Activated CD4-positive, alpha-beta memory T cell treated with anti-CD3 and anti-CD28 coated beads for 36 hours (primary cell): Measurements from ENCODE around the gene TAF3. TPM values are rescaled to one million over a fixed set of nuclear protein-coding genes. Genes with fewer than 3 reads are reported as not detected.
"Not testable (repeated sequence)": the region's sequence is repeated elsewhere in the genome, so short reads cannot be mapped to it uniquely, and the experiment has no call there.

Experiments
- CTCF ChIA-PET: fragments of 350-600 bp; sonication (Branson Sonifier 250); formaldehyde crosslinking; loops from one replicate; lab custom pipeline; 2021; ENCODE audit warnings: antibody characterized with exemption, inconsistent platforms; lab: Charles Lee
- POLR2A ChIA-PET: fragments of 350-600 bp; sonication (Branson Sonifier 250); formaldehyde crosslinking; loops from one replicate; lab custom pipeline; 2021; ENCODE audit warnings: antibody characterized with exemption; lab: Charles Lee
- DNase-seq: peaks from one replicate; pipeline ENCODE4 v3.0.0-alpha.2; 2020
- H3K27ac Mint-ChIP-seq: one replicate; pipeline ENCODE4 v1.8.0; 2021; ENCODE audit warnings: mixed read lengths
- H3K27me3 Mint-ChIP-seq: one replicate; pipeline ENCODE4 v1.8.0; 2021; ENCODE audit warnings: mixed read lengths
- H3K36me3 Mint-ChIP-seq: one replicate; pipeline ENCODE4 v1.8.0; 2021; ENCODE audit warnings: mixed read lengths
- H3K4me1 Mint-ChIP-seq: one replicate; pipeline ENCODE4 v1.8.0; 2021; ENCODE audit warnings: low read depth, mixed read lengths
- H3K4me3 Mint-ChIP-seq: one replicate; pipeline ENCODE4 v1.8.0; 2021; ENCODE audit warnings: mild to moderate bottlenecking, mixed read lengths
- H3K9me3 Mint-ChIP-seq: one replicate; pipeline ENCODE4 v1.8.0; 2021; ENCODE audit warnings: mixed read lengths
- intact Hi-C: fragments of 100-400 bp; cut with micrococcal nuclease; formaldehyde crosslinking; loops from one replicate; pipeline ENCODE4 v1.15.1; 2023
- total RNA-seq, 2 experiments: library from RNA; stranded (reverse); gene quantifications; one replicate each; pipeline ENCODE4 v1.2.3, GENCODE V29; 2021

The TAF3 gene
- total RNA-seq, 2 experiments from 2014 or later, result 12.2 to 12.3 TPM

GRCh38 chr10:7789390-7789789 lies 28.9 kb upstream of the TAF3 start:
- Mint-ChIP-seq H3K9me3 (no peaks in the 10 kb centered on the region), H3K27ac (no peak overlapping the region), H3K4me1 (peaks cover 54% of the 10 kb centered on the region), H3K4me3 (no peak overlapping the region), H3K36me3 (peaks cover 24% of the 10 kb centered on the region), H3K27me3 (no peaks in the 10 kb centered on the region)
- DNase-seq, result no peak
- ChIA-PET POLR2A (interaction anchor here (1.3 kb wide), 1 partner anchor 29 kb away, joined by 5 read pairs; the partner anchor contains the start of gene TAF3), CTCF (interaction anchor here (1.1 kb wide), 1 partner anchor 264 kb away, joined by 3 read pairs; no protein-coding TSS in a partner anchor)
- intact Hi-C loops, result no loop called here

- intact Hi-C loops, result no loop called here
- Mint-ChIP-seq H3K9me3 (no peaks in the 10 kb centered on the region), H3K27me3 (no peaks in the 10 kb centered on the region), H3K4me1 (peaks cover 72% of the 10 kb centered on the region), H3K36me3 (peaks cover 35% of the 10 kb centered on the region), H3K4me3 (no peak overlapping the region), H3K27ac (peak overlapping the region; percentile 5)
- no peak for DNase-seq
- CTCF ChIA-PET, result interaction anchor here (0.9 kb wide), 1 partner anchor 14 kb away, joined by 3 read pairs; no protein-coding TSS in a partner anchor
- POLR2A ChIA-PET, result no interaction called here
These were observed 25.8 kb upstream of the TAF3 start for GRCh38 chr10:7792541-7792940.

- no peak overlapping the region for H3K4me3 Mint-ChIP-seq
- POLR2A ChIA-PET, result no interaction called here
- CTCF ChIA-PET, result no interaction called here
- H3K4me1 Mint-ChIP-seq, result peaks cover 66% of the 10 kb centered on the region
- DNase-seq, result no peak
- peak overlapping the region; percentile 13 for H3K27ac Mint-ChIP-seq
- intact Hi-C loops, result no loop called here
- no peaks in the 10 kb centered on the region for H3K27me3 Mint-ChIP-seq
- H3K9me3 Mint-ChIP-seq, result no peaks in the 10 kb centered on the region
- H3K36me3 Mint-ChIP-seq, result peaks cover 34% of the 10 kb centered on the region
These were observed 23.9 kb upstream of the TAF3 start for GRCh38 chr10:7794251-7795026.

- H3K9me3 Mint-ChIP-seq, result no peaks in the 10 kb centered on the region
- intact Hi-C loops, result no loop called here
- DNase-seq, result no peak
- H3K36me3 Mint-ChIP-seq, result peaks cover 40% of the 10 kb centered on the region
- H3K27me3 Mint-ChIP-seq, result no peaks in the 10 kb centered on the region
- POLR2A ChIA-PET, result no interaction called here
- no peak overlapping the region for H3K4me3 Mint-ChIP-seq
- no peak overlapping the region for H3K27ac Mint-ChIP-seq
- CTCF ChIA-PET, result no interaction called here
- peaks cover 59% of the 10 kb centered on the region for H3K4me1 Mint-ChIP-seq
These were observed 22.7 kb upstream of the TAF3 start for GRCh38 chr10:7795605-7796004.

GRCh38 chr10:7797582-7797981 lies 20.7 kb upstream of the TAF3 start:
- Mint-ChIP-seq H3K36me3 (peaks cover 37% of the 10 kb centered on the region), H3K27ac (peak overlapping the region; percentile 28), H3K4me1 (peaks cover 40% of the 10 kb centered on the region), H3K9me3 (no peaks in the 10 kb centered on the region), H3K27me3 (no peaks in the 10 kb centered on the region), H3K4me3 (no peak overlapping the region)
- POLR2A ChIA-PET, result interaction anchor here (0.6 kb wide), 1 partner anchor 13 kb away, joined by 3 read pairs; no protein-coding TSS in a partner anchor
- DNase-seq, result peak; percentile 18
- intact Hi-C loops, result no loop called here
- CTCF ChIA-PET, result interaction anchor here (1.5 kb wide), 1 partner anchor 10 kb away, joined by 3 read pairs; the partner anchor contains the start of genes ATP5F1C and KIN

GRCh38 chr10:7802606-7803005 lies 15.7 kb upstream of the TAF3 start:
- Mint-ChIP-seq H3K27ac (no peak overlapping the region), H3K4me1 (no peaks in the 10 kb centered on the region), H3K36me3 (peaks cover 42% of the 10 kb centered on the region), H3K9me3 (no peaks in the 10 kb centered on the region), H3K27me3 (no peaks in the 10 kb centered on the region), H3K4me3 (no peak overlapping the region)
- intact Hi-C loops, result no loop called here
- ChIA-PET POLR2A (no interaction called here), CTCF (no interaction called here)
- no peak for DNase-seq

- no peak overlapping the region for H3K4me3 Mint-ChIP-seq
- POLR2A ChIA-PET, result no interaction called here
These were observed 14.1 kb upstream of the TAF3 start for GRCh38 chr10:7804216-7804615.

GRCh38 chr10:7804741-7805140 lies 13.6 kb upstream of the TAF3 start:
- Mint-ChIP-seq H3K4me3 (no peak overlapping the region), H3K27me3 (no peaks in the 10 kb centered on the region), H3K36me3 (peaks cover 37% of the 10 kb centered on the region), H3K4me1 (no peaks in the 10 kb centered on the region), H3K27ac (no peak overlapping the region), H3K9me3 (no peaks in the 10 kb centered on the region)
- ChIA-PET CTCF (no interaction called here), POLR2A (no interaction called here)
- DNase-seq, result no peak
- intact Hi-C loops, result no loop called here

More at GRCh38 chr10:7804216-7804615, 14.1 kb upstream of the TAF3 start:
- Mint-ChIP-seq H3K9me3 (no peaks in the 10 kb centered on the region), H3K27ac (no peak overlapping the region), H3K36me3 (peaks cover 42% of the 10 kb centered on the region), H3K4me1 (no peaks in the 10 kb centered on the region), H3K27me3 (no peaks in the 10 kb centered on the region)
- intact Hi-C loops, result no loop called here
- DNase-seq, result no peak
- CTCF ChIA-PET, result no interaction called here

GRCh38 chr10:7808686-7809267 lies 9.5 kb upstream of the TAF3 start:
- Mint-ChIP-seq H3K36me3 (peaks cover 14% of the 10 kb centered on the region), H3K9me3 (no peaks in the 10 kb centered on the region), H3K27ac (no peak overlapping the region), H3K4me1 (no peaks in the 10 kb centered on the region), H3K27me3 (no peaks in the 10 kb centered on the region), H3K4me3 (no peak overlapping the region)
- CTCF ChIA-PET, result interaction anchor here (1.0 to 2.2 kb wide), 2 partner anchors 9 to 122 kb away, joined by 4 to 8 read pairs; partner anchors contain the start of gene TAF3
- POLR2A ChIA-PET, result interaction anchor here (1.2 kb wide), 1 partner anchor 9 kb away, joined by 3 read pairs; no protein-coding TSS in a partner anchor
- intact Hi-C loops, result no loop called here
- DNase-seq, result no peak

- intact Hi-C loops, result no loop called here
- Mint-ChIP-seq H3K4me1 (no peaks in the 10 kb centered on the region), H3K9me3 (no peaks in the 10 kb centered on the region), H3K36me3 (peaks cover 7% of the 10 kb centered on the region), H3K27ac (no peak overlapping the region), H3K27me3 (no peaks in the 10 kb centered on the region), H3K4me3 (no peak overlapping the region)
- ChIA-PET CTCF (no interaction called here), POLR2A (no interaction called here)
- no peak for DNase-seq
These were observed 7.9 kb upstream of the TAF3 start for GRCh38 chr10:7810443-7810842.

GRCh38 chr10:7811000-7811399 lies 7.3 kb upstream of the TAF3 start:
- Mint-ChIP-seq H3K9me3 (no peaks in the 10 kb centered on the region), H3K4me1 (no peaks in the 10 kb centered on the region), H3K27ac (no peak overlapping the region), H3K36me3 (peaks cover 7% of the 10 kb centered on the region), H3K4me3 (no peak overlapping the region), H3K27me3 (peaks cover 2% of the 10 kb centered on the region)
- intact Hi-C loops, result no loop called here
- DNase-seq, result no peak
- POLR2A ChIA-PET, result no interaction called here
- CTCF ChIA-PET, result no interaction called here

- H3K4me3 Mint-ChIP-seq, H3K27me3 Mint-ChIP-seq, intact Hi-C loops, POLR2A ChIA-PET, DNase-seq, H3K27ac Mint-ChIP-seq, H3K4me1 Mint-ChIP-seq, H3K9me3 Mint-ChIP-seq, CTCF ChIA-PET, H3K36me3 Mint-ChIP-seq: not testable (repeated sequence)
These were observed 6.6 kb upstream of the TAF3 start for GRCh38 chr10:7811743-7812142.
